OCI-LY3 (cell line): Measurements from ENCODE around the gene SLC16A6.
"Not testable (repeated sequence)": the region's sequence is repeated elsewhere in the genome, so short reads cannot be mapped to it uniquely, and the experiment has no call there.

Experiments used
- H2AFZ ChIP-seq: fragments of 200-600, 300-600 bp; shearing (Covaris generic); 2 replicates; pipeline ENCODE4 v1.6.0; 2014; ENCODE audit warnings: antibody characterized with exemption, low read depth, low read length
- H3K27ac ChIP-seq: fragments of 200-600, 300-600 bp; sonication (generic); 2 replicates; pipeline ENCODE4 v1.5.1; 2014; ENCODE audit warnings: mild to moderate bottlenecking, low read length, moderate library complexity, mixed read lengths
- H3K27me3 ChIP-seq: fragments of 200-600, 300-600 bp; sonication (generic); 2 replicates; pipeline ENCODE4 v1.6.1; 2014; ENCODE audit warnings: low read depth, low read length, mixed read lengths
- H3K36me3 ChIP-seq: fragments of 200-600, 300-600 bp; sonication (generic); replicated peaks from 2 replicates; pipeline ENCODE3; 2014; ENCODE audit warnings: low read depth, low read length, mixed read lengths
- H3K4me1 ChIP-seq: fragments of 300-600, 200-600 bp; sonication (generic); 2 replicates; pipeline ENCODE4 v1.6.1; 2014; ENCODE audit warnings: low read length, mixed read lengths
- H3K4me2 ChIP-seq: fragments of 200-600, 300-600 bp; sonication (generic); 2 replicates; pipeline ENCODE4 v1.6.1; 2014; ENCODE audit warnings: low read length, mixed read lengths
- H3K4me3 ChIP-seq: fragments of 300-600, 200-600 bp; sonication (generic); 2 replicates; pipeline ENCODE4 v1.5.1; 2014; ENCODE audit warnings: antibody characterized with exemption, mild to moderate bottlenecking, low read length, moderate library complexity
- H3K79me2 ChIP-seq: fragments of 300-600, 200-600 bp; shearing (Covaris generic); 2 replicates; pipeline ENCODE4 v1.6.1; 2014; ENCODE audit warnings: mild to moderate bottlenecking, low read length, mixed read lengths
- H3K9ac ChIP-seq: fragments of 300-600, 200-600 bp; shearing (Covaris generic); 2 replicates; pipeline ENCODE4 v1.6.0; 2014; ENCODE audit warnings: mild to moderate bottlenecking, low read length, moderate library complexity
- H3K9me3 ChIP-seq: fragments of 200-600, 300-600 bp; shearing (Covaris generic); 2 replicates; pipeline ENCODE4 v1.6.1; 2014; ENCODE audit warnings: low read length, mixed read lengths; ENCODE audit not compliant: insufficient read depth
- H4K20me1 ChIP-seq: fragments of 200-600, 300-600 bp; sonication (generic); 2 replicates; pipeline ENCODE4 v1.6.1; 2016; ENCODE audit warnings: low read length, mixed read lengths; ENCODE audit not compliant: insufficient read depth
- CTCF ChIP-seq: fragments of 200-600, 300-600 bp; sonication (generic); IDR thresholded peaks from 2 replicates; pipeline ENCODE4 v1.5.1; 2014; ENCODE audit warnings: antibody characterized with exemption, low read length, low read depth
- EZH2phosphoT487 ChIP-seq: fragments of 200-600 bp; shearing (Covaris generic); IDR thresholded peaks from 2 replicates; pipeline ENCODE4 v1.6.1; 2018; ENCODE audit warnings: antibody characterized with exemption, mixed run types, low read depth

The SLC16A6 gene

GRCh38 chr17:68288375-68288774 lies 2.6 kb downstream of the SLC16A6 start:
- Histone ChIP-seq H3K79me2 (peaks cover 72% of the 10 kb centered on the region), H3K4me3 (peak overlapping the region; percentile 92), H3K4me1 (peaks cover 50% of the 10 kb centered on the region), H3K36me3 (peaks cover 10% of the 10 kb centered on the region), H3K4me2 (peak overlapping the region; percentile 96), H4K20me1 (no peaks in the 10 kb centered on the region), H2AFZ (no peak overlapping the region), H3K9ac (peak overlapping the region; percentile 92), H3K27ac (peak overlapping the region; percentile 99), H3K27me3 (no peaks in the 10 kb centered on the region), H3K9me3 (no peaks in the 10 kb centered on the region)
- TF ChIP-seq EZH2phosphoT487 (no peak), CTCF (no peak)

GRCh38 chr17:68281965-68282364 lies 9.0 kb downstream of the SLC16A6 start:
- not testable (repeated sequence) for H3K9me3 ChIP-seq, H2AFZ ChIP-seq, H3K27me3 ChIP-seq, H3K4me2 ChIP-seq, H3K4me3 ChIP-seq, H3K27ac ChIP-seq, H4K20me1 ChIP-seq, H3K9ac ChIP-seq
- Histone ChIP-seq H3K4me1 (peaks cover 15% of the 10 kb centered on the region), H3K36me3 (peaks cover 40% of the 10 kb centered on the region), H3K79me2 (peaks cover 51% of the 10 kb centered on the region)

- Histone ChIP-seq H3K27me3 (no peaks in the 10 kb centered on the region), H3K79me2 (peaks cover 23% of the 10 kb centered on the region), H3K4me2 (no peak overlapping the region), H3K36me3 (peaks cover 49% of the 10 kb centered on the region), H3K27ac (no peak overlapping the region), H3K9ac (no peak overlapping the region), H3K9me3 (no peaks in the 10 kb centered on the region), H3K4me1 (no peaks in the 10 kb centered on the region), H2AFZ (no peak overlapping the region), H4K20me1 (no peaks in the 10 kb centered on the region), H3K4me3 (no peak overlapping the region)
- no peak for TF ChIP-seq EZH2phosphoT487
- no peak for TF ChIP-seq CTCF
These were observed 13.1 kb downstream of the SLC16A6 start for GRCh38 chr17:68277807-68278206.

- not testable (repeated sequence) for H3K27me3 ChIP-seq, H4K20me1 ChIP-seq, H3K9ac ChIP-seq, H3K4me1 ChIP-seq, H2AFZ ChIP-seq, H3K4me2 ChIP-seq, H3K4me3 ChIP-seq, H3K27ac ChIP-seq, H3K9me3 ChIP-seq
- Histone ChIP-seq H3K36me3 (peaks cover 54% of the 10 kb centered on the region), H3K79me2 (peaks cover 19% of the 10 kb centered on the region)
These were observed 14.6 kb downstream of the SLC16A6 start for GRCh38 chr17:68276339-68276738.

GRCh38 chr17:68273722-68274121 lies 17.2 kb downstream of the SLC16A6 start:
- H3K4me1 ChIP-seq, result no peaks in the 10 kb centered on the region
- H4K20me1 ChIP-seq, result no peaks in the 10 kb centered on the region
- H2AFZ ChIP-seq, result no peak overlapping the region
- H3K27ac ChIP-seq, result no peak overlapping the region
- no peak overlapping the region for H3K4me3 ChIP-seq
- peaks cover 42% of the 10 kb centered on the region for H3K36me3 ChIP-seq
- H3K27me3 ChIP-seq, result no peaks in the 10 kb centered on the region
- no peaks in the 10 kb centered on the region for H3K79me2 ChIP-seq
- no peak overlapping the region for H3K9ac ChIP-seq
- no peaks in the 10 kb centered on the region for H3K9me3 ChIP-seq
- no peak for TF ChIP-seq EZH2phosphoT487
- no peak for TF ChIP-seq CTCF
- no peak overlapping the region for H3K4me2 ChIP-seq

GRCh38 chr17:68265833-68266232 lies 25.1 kb downstream of the SLC16A6 start:
- H3K9me3 ChIP-seq, H3K36me3 ChIP-seq, H3K27me3 ChIP-seq, H3K4me1 ChIP-seq, H3K9ac ChIP-seq, H4K20me1 ChIP-seq, H3K27ac ChIP-seq, H3K79me2 ChIP-seq, H3K4me3 ChIP-seq, H3K4me2 ChIP-seq, H2AFZ ChIP-seq: not testable (repeated sequence)
